ENCODE measurements around the gene C1QTNF2.
"Not testable (repeated sequence)": the region's sequence is repeated elsewhere in the genome, so short reads cannot be mapped to it uniquely, and the experiment has no call there.

C1QTNF2 gene

DNA sequence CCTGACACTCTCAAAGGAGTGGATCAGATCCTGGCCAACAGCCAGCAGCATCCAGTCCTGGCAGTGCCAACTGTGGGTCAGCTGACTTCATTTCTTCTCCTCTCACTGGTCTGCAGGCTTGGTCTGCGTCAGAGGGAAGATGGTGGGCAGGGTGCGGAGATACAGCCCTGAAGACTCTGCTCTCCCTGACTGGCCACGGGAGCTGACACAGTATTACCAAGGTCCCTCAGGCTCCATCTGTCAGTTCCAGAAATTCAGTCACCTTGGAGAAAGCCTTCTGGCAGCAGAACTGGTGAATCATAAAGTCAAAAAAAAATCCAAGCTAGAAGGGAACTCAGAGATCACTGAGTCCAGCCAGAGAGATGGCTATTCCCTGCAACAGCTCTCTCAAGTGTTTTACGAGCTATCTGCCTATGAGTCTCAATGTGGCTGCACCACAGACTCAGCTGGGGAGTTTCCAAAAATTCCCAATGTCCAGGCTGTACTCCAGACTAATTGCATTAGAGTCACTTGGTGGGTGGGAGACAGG lies 27.9 kb downstream of the C1QTNF2 start:
- in situ Hi-C loops (cut with MboI; ENCODE audit: low sequenced_read_pairs) = loop anchor here (10.0 kb wide), 1 partner anchor 148 kb away; no protein-coding TSS in a partner anchor

DNA sequence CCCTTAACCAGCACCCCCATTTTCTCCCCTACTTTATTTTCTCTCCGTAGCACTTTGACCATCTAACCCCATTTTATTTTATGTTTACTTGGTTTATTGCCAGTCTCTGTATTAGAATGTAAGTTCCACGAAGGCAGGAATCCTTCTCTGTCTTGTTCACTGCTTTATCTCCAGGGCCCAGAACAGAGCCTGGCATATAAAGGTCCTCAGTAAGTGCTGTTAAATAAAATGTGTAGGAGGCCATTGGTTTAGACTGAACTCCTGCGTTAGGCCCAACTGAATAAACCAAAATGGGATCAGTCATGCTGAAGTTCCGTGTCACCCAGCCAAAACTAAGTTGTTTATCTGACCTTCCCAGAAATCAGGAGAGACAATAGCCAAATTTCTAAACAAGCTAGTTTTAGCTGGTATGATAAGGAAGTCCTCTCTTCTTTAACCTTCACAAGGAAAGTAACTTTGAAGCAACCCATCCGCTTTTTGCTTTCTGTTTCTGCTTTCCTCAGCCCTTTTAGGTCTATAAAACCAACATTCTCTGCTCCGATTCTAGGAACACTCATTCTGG lies 29.0 kb downstream of the C1QTNF2 start:
- H3K36me3 ChIP-seq (replicated peaks) = no peaks in the 10 kb centered on the region
- no peak overlapping the region for H3K4me3 ChIP-seq
- no peaks in the 10 kb centered on the region for H3K9me3 ChIP-seq
- H3K27me3 ChIP-seq (ENCODE audit: low read depth) = no peaks in the 10 kb centered on the region
- DNase-seq (ENCODE audit: low spot score in 2 of 2) = no peak
- in situ Hi-C loops (cut with MboI; ENCODE audit: low sequenced_read_pairs) = loop anchor here (10.0 kb wide), 1 partner anchor 147 kb away; no protein-coding TSS in a partner anchor
- no peaks in the 10 kb centered on the region for H3K4me1 ChIP-seq

More for the DNA sequence above, 27.9 kb downstream of the C1QTNF2 start:
- H3K4me3 ChIP-seq = no peak overlapping the region
- no peaks in the 10 kb centered on the region for H3K4me1 ChIP-seq
- no peaks in the 10 kb centered on the region for H3K27me3 ChIP-seq (ENCODE audit: low read depth)
- H3K36me3 ChIP-seq (replicated peaks) = no peaks in the 10 kb centered on the region
- no peak for DNase-seq (ENCODE audit: low spot score in 2 of 2)
- no peaks in the 10 kb centered on the region for H3K9me3 ChIP-seq

DNA sequence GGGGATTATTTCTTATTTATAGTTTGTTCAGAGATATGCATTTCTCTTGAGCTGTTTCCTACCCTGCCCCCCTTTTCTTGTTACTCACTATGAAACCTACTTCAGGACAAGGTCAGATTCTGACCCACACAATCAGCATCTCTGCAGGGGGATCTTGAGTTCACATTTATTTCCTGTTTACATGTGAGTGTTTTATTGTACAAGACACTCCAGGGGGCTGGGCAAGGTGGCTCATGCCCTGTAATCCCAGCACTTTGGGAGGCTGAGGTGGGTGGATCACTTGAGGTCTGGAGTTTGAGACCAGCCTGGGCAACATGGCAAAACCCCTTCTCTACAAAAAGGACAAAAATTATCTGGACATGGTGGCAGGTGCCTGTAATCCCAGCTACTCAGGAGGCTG lies 29.9 kb downstream of the C1QTNF2 start:
- not testable (repeated sequence) for H3K36me3 ChIP-seq (replicated peaks); H3K4me3 ChIP-seq; H3K4me1 ChIP-seq; DNase-seq (ENCODE audit: low spot score in 2 of 2); H3K27me3 ChIP-seq (ENCODE audit: low read depth); H3K9me3 ChIP-seq
- in situ Hi-C loops (cut with MboI; ENCODE audit: low sequenced_read_pairs) = loop anchor here (10.0 kb wide), 1 partner anchor 146 kb away; no protein-coding TSS in a partner anchor

DNA sequence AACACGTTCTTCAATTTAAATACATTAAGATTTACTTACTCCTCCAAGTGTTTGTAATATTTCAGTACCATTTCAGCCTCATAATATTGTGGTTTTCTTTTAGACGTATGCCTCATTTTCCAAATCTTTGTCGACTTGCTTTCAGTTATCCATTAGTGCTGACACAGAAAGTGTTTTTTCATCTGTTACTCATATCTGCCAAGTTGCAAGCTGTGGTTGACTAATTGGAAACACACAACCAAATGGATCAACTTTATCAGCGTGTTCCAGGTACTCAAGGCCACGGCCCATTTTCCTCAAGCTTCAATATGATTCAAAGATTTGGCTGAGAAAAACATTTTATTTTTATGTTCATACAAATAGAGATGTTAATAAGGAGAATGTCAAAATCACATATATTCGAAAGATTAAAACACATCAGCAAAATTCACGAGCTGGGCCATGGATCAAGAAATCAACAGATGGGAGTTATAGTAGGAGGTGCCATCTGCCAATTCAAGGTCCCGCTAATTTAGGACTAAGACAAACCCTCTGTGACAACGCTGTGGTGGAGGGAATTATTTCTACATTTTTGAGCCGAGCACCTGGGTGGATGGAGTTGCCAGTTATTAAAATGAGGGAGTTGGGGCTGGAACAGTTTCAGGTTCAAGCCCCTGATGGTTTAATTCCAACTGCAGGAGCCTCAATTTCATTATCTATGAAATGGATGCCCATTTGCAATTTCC lies 30.9 kb downstream of the C1QTNF2 start:
- Histone ChIP-seq H3K9me3 (no peaks in the 10 kb centered on the region), H3K36me3 (replicated peaks) (no peaks in the 10 kb centered on the region), H3K4me3 (no peak overlapping the region), H3K4me1 (no peaks in the 10 kb centered on the region), H3K27me3 (ENCODE audit: low read depth) (0 out of 2 replicates have a peak, but pooled peaks cover under 1% of the 10 kb centered on the region)
- no peak for DNase-seq (ENCODE audit: low spot score in 2 of 2)
- in situ Hi-C loops (cut with MboI; ENCODE audit: low sequenced_read_pairs) = loop anchor here (10.0 kb wide), 1 partner anchor 145 kb away; no protein-coding TSS in a partner anchor

DNA sequence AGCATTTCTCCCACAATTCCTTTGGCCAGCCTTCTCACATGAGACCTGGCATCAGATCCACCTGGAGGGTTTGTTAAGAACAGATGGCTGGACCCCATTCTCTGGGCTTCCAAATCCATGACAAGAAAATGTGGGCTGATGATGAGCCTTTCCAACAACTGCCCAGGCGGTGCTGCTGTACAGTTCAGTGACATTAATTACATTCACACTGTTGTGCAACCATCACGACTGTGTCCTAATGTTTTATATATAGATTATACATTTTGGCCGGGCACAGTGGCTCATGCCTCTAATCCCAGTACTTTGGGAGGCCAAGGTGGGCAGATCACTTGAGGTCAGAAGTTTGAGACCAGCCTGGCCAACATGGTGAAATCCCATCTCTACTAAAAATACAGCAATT lies 35.7 kb downstream of the C1QTNF2 start:
- H3K9me3 ChIP-seq; H3K27me3 ChIP-seq (ENCODE audit: low read depth); DNase-seq (ENCODE audit: low spot score in 2 of 2); in situ Hi-C loops (cut with MboI; ENCODE audit: low sequenced_read_pairs); H3K4me3 ChIP-seq; H3K4me1 ChIP-seq; H3K36me3 ChIP-seq (replicated peaks): not testable (repeated sequence)

DNA sequence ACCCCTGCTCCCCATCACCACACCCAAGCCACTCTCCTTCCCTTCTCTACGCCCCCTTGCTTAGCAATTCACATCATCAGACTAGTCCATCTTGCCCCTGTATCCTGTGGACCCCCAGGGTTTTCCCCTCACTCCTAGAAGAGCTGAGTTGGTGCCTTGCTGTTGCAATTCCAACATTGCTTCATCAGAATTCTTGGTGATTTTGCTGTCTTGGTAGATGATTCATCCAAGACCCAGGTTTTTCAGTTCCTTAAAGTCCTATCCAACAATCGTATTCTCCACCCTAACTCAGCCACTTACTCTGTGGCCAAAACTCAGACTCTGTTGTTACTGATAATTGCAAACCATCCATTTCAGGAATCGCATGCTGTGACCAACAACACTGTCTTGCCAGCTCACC lies 36.7 kb downstream of the C1QTNF2 start:
- in situ Hi-C loops (cut with MboI; ENCODE audit: low sequenced_read_pairs) = no loop called here
- Histone ChIP-seq H3K36me3 (replicated peaks) (no peaks in the 10 kb centered on the region), H3K4me3 (no peak overlapping the region), H3K4me1 (no peaks in the 10 kb centered on the region), H3K27me3 (ENCODE audit: low read depth) (0 out of 2 replicates have a peak, but pooled peaks cover 2% of the 10 kb centered on the region), H3K9me3 (no peaks in the 10 kb centered on the region)
- DNase-seq (ENCODE audit: low spot score in 2 of 2) = no peak

DNA sequence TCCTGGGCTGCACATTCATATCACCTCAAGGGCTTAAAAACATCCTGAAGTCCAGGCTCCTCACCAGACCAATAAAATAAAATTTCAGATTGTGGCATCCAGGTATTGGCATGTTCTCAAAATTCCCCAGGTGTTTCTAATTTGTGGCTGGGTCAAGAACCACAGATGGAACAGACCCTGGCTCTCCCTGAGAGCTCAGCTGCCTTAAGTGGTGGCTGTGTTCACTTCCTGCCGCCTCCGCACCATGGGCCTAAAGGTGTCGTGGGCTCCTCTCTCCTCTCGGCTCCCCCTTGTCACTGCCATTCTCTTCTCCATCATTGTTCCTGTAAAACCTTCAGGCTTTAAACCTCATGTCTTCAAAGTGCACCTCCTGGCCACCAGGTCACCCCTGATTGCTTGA lies 40.2 kb downstream of the C1QTNF2 start:
- H3K4me1 ChIP-seq = no peaks in the 10 kb centered on the region
- H3K4me3 ChIP-seq = no peak overlapping the region
- 0 out of 2 replicates have a peak, but pooled peaks cover 2% of the 10 kb centered on the region for H3K27me3 ChIP-seq (ENCODE audit: low read depth)
- DNase-seq (ENCODE audit: low spot score in 2 of 2) = no peak
- H3K36me3 ChIP-seq (replicated peaks) = no peaks in the 10 kb centered on the region
- in situ Hi-C loops (cut with MboI; ENCODE audit: low sequenced_read_pairs) = no loop called here
- no peaks in the 10 kb centered on the region for H3K9me3 ChIP-seq

DNA sequence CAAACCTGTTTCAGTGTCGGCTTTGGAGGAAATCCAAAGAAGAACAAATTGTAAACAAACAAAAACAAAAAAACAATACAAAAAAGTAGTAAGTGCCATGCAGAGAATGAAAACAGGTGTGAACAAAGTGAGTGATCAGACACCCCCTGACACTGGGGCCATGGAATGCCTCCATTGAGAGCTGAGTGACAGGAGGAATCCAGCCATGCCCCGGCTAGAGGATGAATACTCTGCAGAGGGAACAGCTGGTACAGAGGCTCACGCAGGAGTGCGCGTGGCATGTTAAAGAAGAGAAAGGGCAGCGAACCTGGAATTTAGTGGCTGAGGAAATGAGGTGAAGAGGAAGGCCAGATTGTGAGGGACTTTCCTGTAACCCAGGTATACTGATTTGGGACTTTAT lies 42.6 kb downstream of the C1QTNF2 start:
- no peak for DNase-seq (ENCODE audit: low spot score in 2 of 2)
- in situ Hi-C loops (cut with MboI; ENCODE audit: low sequenced_read_pairs) = no loop called here
- Histone ChIP-seq H3K4me3 (no peak overlapping the region), H3K9me3 (no peaks in the 10 kb centered on the region), H3K4me1 (no peaks in the 10 kb centered on the region), H3K36me3 (replicated peaks) (no peaks in the 10 kb centered on the region), H3K27me3 (ENCODE audit: low read depth) (no peaks in the 10 kb centered on the region)

DNA sequence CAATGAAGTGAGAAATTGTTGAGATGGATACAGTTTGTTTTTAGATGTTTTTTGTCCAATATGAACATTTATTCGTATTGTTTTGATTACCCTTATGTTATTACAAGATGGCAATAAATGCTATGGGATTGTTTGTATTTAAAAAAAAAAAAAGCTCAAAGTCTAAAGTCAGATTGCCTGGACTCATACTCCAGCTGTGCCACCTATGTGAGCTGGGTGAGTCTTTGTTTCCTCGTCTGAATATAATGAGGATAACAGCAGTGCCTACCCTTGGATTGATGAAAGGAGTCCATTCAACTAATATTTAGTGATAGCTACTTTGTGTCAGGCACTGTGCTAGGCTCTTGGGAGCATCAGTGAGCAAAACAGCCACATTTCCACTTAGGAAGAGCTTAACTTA lies 43.4 kb downstream of the C1QTNF2 start:
- H3K4me1 ChIP-seq = no peaks in the 10 kb centered on the region
- no peaks in the 10 kb centered on the region for H3K36me3 ChIP-seq (replicated peaks)
- H3K9me3 ChIP-seq = no peaks in the 10 kb centered on the region
- H3K27me3 ChIP-seq (ENCODE audit: low read depth) = no peaks in the 10 kb centered on the region
- DNase-seq (ENCODE audit: low spot score in 2 of 2) = no peak
- in situ Hi-C loops (cut with MboI; ENCODE audit: low sequenced_read_pairs) = no loop called here
- no peak overlapping the region for H3K4me3 ChIP-seq

DNA sequence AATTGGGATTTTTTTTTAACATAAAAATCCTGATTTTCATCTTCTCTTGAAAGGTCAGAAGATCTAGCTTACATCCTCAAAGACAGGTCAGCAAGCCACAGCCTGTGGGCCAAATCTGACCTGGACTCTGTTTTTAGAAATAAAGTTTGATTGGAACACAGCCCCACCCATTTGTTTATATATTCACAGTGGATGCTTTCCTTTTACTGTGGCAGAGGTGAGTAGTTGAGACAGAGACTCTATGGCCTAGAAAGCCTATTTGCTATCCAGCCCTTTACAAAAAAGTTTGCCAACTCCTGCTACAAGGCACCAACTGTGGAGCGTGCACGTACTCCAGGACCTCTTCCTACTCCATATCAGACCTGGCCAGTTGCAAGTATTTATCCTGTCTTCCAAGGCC lies 44.7 kb downstream of the C1QTNF2 start:
- Histone ChIP-seq H3K4me1 (no peaks in the 10 kb centered on the region), H3K27me3 (ENCODE audit: low read depth) (no peaks in the 10 kb centered on the region), H3K4me3 (no peak overlapping the region), H3K36me3 (replicated peaks) (no peaks in the 10 kb centered on the region), H3K9me3 (no peaks in the 10 kb centered on the region)
- in situ Hi-C loops (cut with MboI; ENCODE audit: low sequenced_read_pairs) = no loop called here
- DNase-seq (ENCODE audit: low spot score in 2 of 2) = no peak

DNA sequence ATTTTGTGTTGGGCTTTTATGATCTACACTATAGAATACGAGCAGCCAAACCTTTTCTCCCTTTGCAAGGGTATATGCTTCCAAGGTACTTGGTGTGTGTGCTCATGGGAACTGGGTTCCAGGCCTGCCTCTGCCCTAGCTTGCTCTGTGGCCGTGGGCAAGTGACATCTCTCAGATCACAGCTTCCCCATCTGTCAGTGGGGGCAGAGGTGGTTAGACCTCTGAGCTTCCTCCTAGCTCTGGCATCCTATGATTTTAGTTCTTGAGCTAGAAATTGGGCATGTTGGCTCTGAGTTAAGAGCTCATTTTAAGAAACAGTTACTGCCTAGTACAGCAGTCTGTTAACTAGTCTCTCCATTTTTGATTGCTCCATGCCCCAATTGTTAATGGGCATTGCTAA lies 45.5 kb downstream of the C1QTNF2 start:
- in situ Hi-C loops (cut with MboI; ENCODE audit: low sequenced_read_pairs) = no loop called here
- H3K9me3 ChIP-seq = no peaks in the 10 kb centered on the region
- H3K36me3 ChIP-seq (replicated peaks) = no peaks in the 10 kb centered on the region
- DNase-seq (ENCODE audit: low spot score in 2 of 2) = no peak
- H3K4me1 ChIP-seq = no peaks in the 10 kb centered on the region
- no peaks in the 10 kb centered on the region for H3K27me3 ChIP-seq (ENCODE audit: low read depth)
- H3K4me3 ChIP-seq = no peak overlapping the region

DNA sequence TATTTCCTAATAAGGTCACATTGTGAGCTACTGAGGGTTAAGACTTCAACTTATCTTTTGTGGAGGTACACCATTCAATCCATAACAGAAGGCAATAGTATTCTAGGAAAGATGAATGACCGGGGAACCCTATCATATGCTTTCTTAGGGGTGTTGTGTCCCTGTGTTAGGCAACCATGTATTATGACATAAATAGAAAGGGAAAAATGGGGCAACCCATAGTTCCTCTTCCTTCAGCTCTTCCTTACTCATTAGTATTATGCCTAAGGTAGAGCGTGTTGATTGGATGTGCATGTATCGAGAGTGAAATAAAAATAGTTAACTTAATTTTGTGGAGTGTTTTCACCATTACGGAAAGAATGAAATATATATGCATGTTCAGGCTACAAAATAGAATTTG lies 52.0 kb downstream of the C1QTNF2 start:
- DNase-seq (ENCODE audit: low spot score in 2 of 2) = no peak
- in situ Hi-C loops (cut with MboI; ENCODE audit: low sequenced_read_pairs) = no loop called here
- peaks cover 3% of the 10 kb centered on the region; the same call in 1 of the 2 replicates for H3K4me1 ChIP-seq

DNA sequence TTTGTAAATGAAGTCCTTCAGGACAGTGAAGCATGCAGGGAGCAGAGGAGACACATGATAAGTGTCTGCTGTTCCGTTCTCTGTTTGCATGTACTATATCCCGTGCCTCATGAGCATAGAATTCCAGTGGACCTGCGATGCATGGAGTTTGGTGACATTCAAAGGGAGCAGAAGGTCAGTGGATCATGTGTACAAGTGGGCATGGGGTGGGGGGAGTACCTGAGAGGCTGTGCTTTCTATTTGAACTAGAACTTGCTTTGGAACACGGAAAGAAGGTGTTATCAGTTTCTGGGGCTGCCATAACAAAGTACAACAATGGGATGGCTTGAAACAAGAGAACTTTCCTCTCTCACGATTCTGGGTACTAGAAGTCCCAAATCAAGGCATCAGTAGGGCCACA lies 53.0 kb downstream of the C1QTNF2 start:
- Histone ChIP-seq H3K9me3 (no peaks in the 10 kb centered on the region), H3K36me3 (replicated peaks) (no peaks in the 10 kb centered on the region), H3K4me1 (peaks cover 7% of the 10 kb centered on the region; the same call in 1 of the 2 replicates), H3K27me3 (ENCODE audit: low read depth) (no peaks in the 10 kb centered on the region), H3K4me3 (no peak overlapping the region)
- in situ Hi-C loops (cut with MboI; ENCODE audit: low sequenced_read_pairs) = no loop called here
- no peak for DNase-seq (ENCODE audit: low spot score in 2 of 2)

More for the DNA sequence above, 52.0 kb downstream of the C1QTNF2 start:
- Histone ChIP-seq H3K4me3 (no peak overlapping the region), H3K9me3 (no peaks in the 10 kb centered on the region), H3K27me3 (ENCODE audit: low read depth) (no peaks in the 10 kb centered on the region), H3K36me3 (replicated peaks) (no peaks in the 10 kb centered on the region)

DNA sequence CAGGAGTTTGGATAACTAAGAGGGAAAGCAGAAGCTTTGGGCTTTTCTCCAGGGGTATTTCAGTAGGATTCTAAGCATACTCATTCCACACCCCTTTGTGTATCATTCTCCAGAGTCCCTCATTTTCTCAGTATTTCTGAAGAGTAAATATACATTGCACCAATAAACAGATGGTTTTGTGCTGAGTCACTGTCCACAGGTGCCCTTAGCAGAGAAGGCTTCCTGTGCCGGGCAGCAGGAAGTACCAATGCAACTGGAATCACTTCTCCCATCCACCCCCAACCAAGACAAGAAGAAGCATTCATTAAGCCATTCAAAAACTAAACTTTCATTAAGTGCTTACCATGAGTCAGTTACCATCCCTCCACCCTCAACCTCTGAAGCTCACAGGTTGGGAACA lies 54.5 kb downstream of the C1QTNF2 start:
- in situ Hi-C loops (cut with MboI; ENCODE audit: low sequenced_read_pairs) = no loop called here
- H3K27me3 ChIP-seq (ENCODE audit: low read depth) = no peaks in the 10 kb centered on the region
- no peak overlapping the region for H3K4me3 ChIP-seq
- DNase-seq (ENCODE audit: low spot score in 2 of 2) = no peak
- H3K9me3 ChIP-seq = no peaks in the 10 kb centered on the region
- no peaks in the 10 kb centered on the region for H3K36me3 ChIP-seq (replicated peaks)
- H3K4me1 ChIP-seq = peaks cover 7% of the 10 kb centered on the region; the same call in 1 of the 2 replicates

Data from HAP-1 (cell line).